ENCODE data around the gene ATP8B4.

GRCh38 chr15:50012790-50013189 lies 106.2 kb downstream of the ATP8B4 start:
- TF ChIP-seq TAF1 (IDR thresholded peaks at IDR 0.05; ENCODE audit: low read depth, low read length) (no peak), POLR2A (IDR thresholded peaks at IDR 0.05; ENCODE audit: low read depth, low read length) (no peak)
